Measurements from ENCODE around the gene KIAA1614.

- TF ChIP-seq ARNTL (CRISPR knock-in tag; IDR thresholded peaks at IDR 0.05; ENCODE audit: borderline replicate concordance, low read depth) (no peak), CREB5 (CRISPR knock-in tag; IDR thresholded peaks at IDR 0.05; ENCODE audit: low read depth) (no peak), ZNF70 (CRISPR knock-in tag; IDR thresholded peaks at IDR 0.05) (no peak), SNAI2 (CRISPR knock-in tag; IDR thresholded peaks at IDR 0.05) (no peak), BACH2 (CRISPR knock-in tag; IDR thresholded peaks at IDR 0.05; ENCODE audit: borderline replicate concordance) (no peak), POU6F1 (CRISPR knock-in tag; IDR thresholded peaks at IDR 0.05; ENCODE audit: borderline replicate concordance, low read depth) (no peak), ISL1 (CRISPR knock-in tag; IDR thresholded peaks at IDR 0.05) (no peak), CSDC2 (CRISPR knock-in tag; IDR thresholded peaks at IDR 0.05) (no peak), ZNF565 (CRISPR knock-in tag; conservative IDR thresholded peaks at IDR 0.05; ENCODE audit: low read depth) (no peak), ESRRG (CRISPR knock-in tag; IDR thresholded peaks at IDR 0.05) (no peak), ZNF8 (CRISPR knock-in tag; IDR thresholded peaks at IDR 0.05) (no peak), ZFP30 (CRISPR knock-in tag; IDR thresholded peaks at IDR 0.05) (no peak), TCF4 (CRISPR knock-in tag; IDR thresholded peaks at IDR 0.05; ENCODE audit: borderline replicate concordance) (no peak), ZC3H10 (CRISPR knock-in tag; IDR thresholded peaks at IDR 0.05) (no peak)
Measured at GRCh38 chr1:180975551-180975950, 62.9 kb downstream of the KIAA1614 start.

Data from SK-N-SH treated with all-trans-retinoic acid at 6 μM for 48 hours (cell line).